K562 (cell line): Measurements from ENCODE around the gene LAMTOR1. TPM values are rescaled to one million over a fixed set of nuclear protein-coding genes. Genes with fewer than 3 reads are reported as not detected.
A peak's percentile ranks its signal among the peaks of the same experiment; 100 is the strongest.

ENCODE experiments used
- ETV1 ChIP-seq: fragments of 450-650 bp; conservative IDR thresholded peaks from 2 replicates; pipeline ENCODE4 v1.6.1; 2016; ENCODE audit warnings: missing genetic modification characterization, control low read depth, low read depth, missing compliant biosample characterization
- FOXJ2 ChIP-seq: fragments of 200-800 bp; sonication (Bioruptor generic); IDR thresholded peaks from 2 replicates; pipeline ENCODE4 v1.6.1; 2016; ENCODE audit warnings: missing genetic modification characterization, missing compliant biosample characterization
- GABPB2 ChIP-seq: fragments of 250-450 bp; sonication (Bioruptor Pico); conservative IDR thresholded peaks from 2 replicates; pipeline ENCODE4 v1.5.1; 2021; ENCODE audit warnings: mild to moderate bottlenecking
- HSF4 ChIP-seq: fragments of 250-450 bp; sonication (Bioruptor Pico); IDR thresholded peaks from 2 replicates; pipeline ENCODE4 v2.1.2; 2022; ENCODE audit warnings: mild to moderate bottlenecking, moderate library complexity, borderline replicate concordance
- LEF1 ChIP-seq: fragments of 450-650 bp; IDR thresholded peaks from 2 replicates; pipeline ENCODE4 v1.6.1; 2016; ENCODE audit warnings: mild to moderate bottlenecking
- MBD2 ChIP-seq: sonication (generic); IDR thresholded peaks from 2 replicates; pipeline ENCODE4 v1.6.1; 2016; ENCODE audit warnings: low read depth, borderline replicate concordance
- MEF2A ChIP-seq: IDR thresholded peaks from 2 replicates; pipeline ENCODE4 v1.6.1; 2011; ENCODE audit warnings: low read depth, mild to moderate bottlenecking, low read length, moderate library complexity; ENCODE audit not compliant: control insufficient read depth
- MYC ChIP-seq, 2 experiments: fragments of 250-450 bp in 1 of 2; sonication (Bioruptor Pico) in 1 of 2; IDR thresholded peaks; 2 replicates each; pipeline versions ENCODE4 v1.5.1 to v1.6.1; 2012 to 2021; ENCODE audit warnings: low read depth in 2 of 2, borderline replicate concordance in 1 of 2, improper control_type of control experiment in 1 of 2, low read length in 1 of 2, mild to moderate bottlenecking in 1 of 2, moderate library complexity in 1 of 2
- NFIX ChIP-seq: fragments of 250-450 bp; sonication (Bioruptor Pico); IDR thresholded peaks from 2 replicates; pipeline ENCODE4 v1.4.0; 2020; ENCODE audit warnings: low read depth, mild to moderate bottlenecking, moderate library complexity
- RBM15 ChIP-seq: fragments of 200-400 bp; formaldehyde crosslinking; IDR thresholded peaks from 2 replicates; pipeline ENCODE4 v1.6.1; 2018; ENCODE audit warnings: mild to moderate bottlenecking, low read length, moderate library complexity; ENCODE audit not compliant: insufficient read depth
- RFX7 ChIP-seq: fragments of 250-450 bp; sonication (Bioruptor Pico); IDR thresholded peaks from 2 replicates; pipeline ENCODE4 v1.5.1; 2021; ENCODE audit warnings: mild to moderate bottlenecking
- ZNF140 ChIP-seq: fragments of 250-450 bp; sonication (Bioruptor Pico); IDR thresholded peaks from 2 replicates; pipeline ENCODE4 v1.8.0; 2021; ENCODE audit warnings: moderate library complexity, mild to moderate bottlenecking, inconsistent platforms
- ZNF212 ChIP-seq: fragments of 450-650 bp; formaldehyde crosslinking; IDR thresholded peaks from 2 replicates; pipeline ENCODE4 v1.4.0; 2020; ENCODE audit warnings: mild to moderate bottlenecking
- ZNF239 ChIP-seq: fragments of 250-450 bp; sonication (Bioruptor Pico); IDR thresholded peaks from 2 replicates; pipeline ENCODE4 v1.4.0; 2020; ENCODE audit warnings: mild to moderate bottlenecking
- polyA plus RNA-seq, 8 experiments: library from polyadenylated mRNA; depleted of rRNA in 4 of 8; stranded (reverse) in 5 of 8; unstranded in 3 of 8; fragments of >200 nt; fragmentation: Nextera tagmentation in 2 of 8; fragmentation: Illumina TruSeq in 1 of 8; extraction: Ambion mirVana in 2 of 8; extraction: Trizol in 1 of 8; gene quantifications; 2 replicates each; pipeline versions ENCODE4 v1.2.1 to v1.2.3, GENCODE V29; 2011 to 2014; ENCODE audit warnings: inconsistent platforms in 1 of 8, missing spikeins in 1 of 8
- total RNA-seq, 7 experiments: library from RNA; depleted of rRNA in 6 of 7; stranded (reverse); fragments of >200 nt in 6 of 7; fragmentation: Illumina TruSeq in 2 of 7; extraction: Trizol in 2 of 7; gene quantifications; 2 replicates each; pipeline versions ENCODE4 v1.2.1 to v1.2.3, GENCODE V29; 2011 to 2021; ENCODE audit warnings: low replicate concordance in 1 of 7
- TF ChIP-seq, protein P1 (sequence below), 2 experiments: fragments of 450-650 bp; formaldehyde crosslinking in 1 of 2; IDR thresholded peaks; 2 replicates each; pipeline versions ENCODE4 v1.4.0 to v1.6.1; 2014 to 2020; ENCODE audit warnings: mild to moderate bottlenecking in 2 of 2, borderline replicate concordance in 1 of 2, low read depth in 1 of 2
- TF ChIP-seq, protein P2 (sequence below), 3 experiments: fragments of 200-800 bp in 1 of 3; fragments of 250-450 bp in 1 of 3; fragments of 450-650 bp in 1 of 3; sonication (Bioruptor Pico) in 1 of 3; sonication (Bioruptor generic) in 1 of 3; formaldehyde crosslinking in 1 of 3; IDR thresholded peaks; 2 replicates each; pipeline versions ENCODE4 v1.6.1 to v1.8.0; 2016 to 2022; ENCODE audit warnings: mild to moderate bottlenecking in 2 of 3, missing genetic modification characterization in 2 of 3, missing compliant biosample characterization in 1 of 3, moderate library complexity in 1 of 3

The LAMTOR1 gene
- total and polyA plus RNA-seq, 9 of the 15 experiments (the other 6 are each of a cell fraction or from before 2014, with no cell fraction given), result 62.6 to 104 (median 85.3) TPM

DNA sequence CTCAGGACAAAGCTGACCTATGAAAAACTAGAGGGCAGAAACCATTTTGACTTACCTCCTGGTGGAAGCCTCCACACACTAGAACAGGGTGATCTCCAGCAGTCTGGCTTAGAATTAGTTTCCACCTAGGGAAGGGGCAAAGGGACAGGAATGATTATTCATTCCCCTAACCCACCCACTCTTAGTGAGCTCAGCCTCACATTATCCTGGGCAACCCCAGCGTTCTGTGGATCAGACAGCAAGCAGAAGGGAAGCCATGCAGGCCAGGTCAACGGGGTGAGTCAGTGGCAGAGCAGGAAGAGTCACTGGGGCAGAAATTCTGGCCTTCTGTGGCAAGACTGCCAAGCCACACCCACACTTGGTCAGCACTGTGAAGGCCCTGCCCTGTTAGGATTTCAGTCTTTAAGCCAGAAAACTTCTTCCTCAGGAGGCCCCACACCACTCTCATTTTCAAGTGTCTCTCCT, 33.3 kb downstream of the LAMTOR1 start (continued):
- TF ChIP-seq, protein P1, sequence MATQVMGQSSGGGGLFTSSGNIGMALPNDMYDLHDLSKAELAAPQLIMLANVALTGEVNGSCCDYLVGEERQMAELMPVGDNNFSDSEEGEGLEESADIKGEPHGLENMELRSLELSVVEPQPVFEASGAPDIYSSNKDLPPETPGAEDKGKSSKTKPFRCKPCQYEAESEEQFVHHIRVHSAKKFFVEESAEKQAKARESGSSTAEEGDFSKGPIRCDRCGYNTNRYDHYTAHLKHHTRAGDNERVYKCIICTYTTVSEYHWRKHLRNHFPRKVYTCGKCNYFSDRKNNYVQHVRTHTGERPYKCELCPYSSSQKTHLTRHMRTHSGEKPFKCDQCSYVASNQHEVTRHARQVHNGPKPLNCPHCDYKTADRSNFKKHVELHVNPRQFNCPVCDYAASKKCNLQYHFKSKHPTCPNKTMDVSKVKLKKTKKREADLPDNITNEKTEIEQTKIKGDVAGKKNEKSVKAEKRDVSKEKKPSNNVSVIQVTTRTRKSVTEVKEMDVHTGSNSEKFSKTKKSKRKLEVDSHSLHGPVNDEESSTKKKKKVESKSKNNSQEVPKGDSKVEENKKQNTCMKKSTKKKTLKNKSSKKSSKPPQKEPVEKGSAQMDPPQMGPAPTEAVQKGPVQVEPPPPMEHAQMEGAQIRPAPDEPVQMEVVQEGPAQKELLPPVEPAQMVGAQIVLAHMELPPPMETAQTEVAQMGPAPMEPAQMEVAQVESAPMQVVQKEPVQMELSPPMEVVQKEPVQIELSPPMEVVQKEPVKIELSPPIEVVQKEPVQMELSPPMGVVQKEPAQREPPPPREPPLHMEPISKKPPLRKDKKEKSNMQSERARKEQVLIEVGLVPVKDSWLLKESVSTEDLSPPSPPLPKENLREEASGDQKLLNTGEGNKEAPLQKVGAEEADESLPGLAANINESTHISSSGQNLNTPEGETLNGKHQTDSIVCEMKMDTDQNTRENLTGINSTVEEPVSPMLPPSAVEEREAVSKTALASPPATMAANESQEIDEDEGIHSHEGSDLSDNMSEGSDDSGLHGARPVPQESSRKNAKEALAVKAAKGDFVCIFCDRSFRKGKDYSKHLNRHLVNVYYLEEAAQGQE (IDR thresholded peaks at IDR 0.05; ENCODE audit: borderline replicate concordance), result no peak
- TF ChIP-seq, protein P1 (CRISPR knock-in tag; IDR thresholded peaks at IDR 0.05; ENCODE audit: low read depth), result no peak
- TF ChIP-seq HSF4 (CRISPR knock-in tag) (no peak), MYC (IDR thresholded peaks at IDR 0.05; ENCODE audit: low read depth, low read length) (no peak), MYC (CRISPR knock-in tag; IDR thresholded peaks at IDR 0.05; ENCODE audit: borderline replicate concordance, low read depth) (no peak), RFX7 (CRISPR knock-in tag) (no peak), ETV1 (tag) (no peak), FOXJ2 (tag) (0 out of 2 replicates have a peak, but pooled peaks have one; percentile 15), MEF2A (no peak), LEF1 (no peak), GABPB2 (CRISPR knock-in tag) (no peak), ZNF140 (CRISPR knock-in tag) (no peak), RBM15 (no peak), MBD2 (no peak), ZNF212 (no peak), ZNF239 (CRISPR knock-in tag) (0 out of 2 replicates have a peak, but pooled peaks have one; percentile 9), NFIX (no peak)
- TF ChIP-seq, protein P2, sequence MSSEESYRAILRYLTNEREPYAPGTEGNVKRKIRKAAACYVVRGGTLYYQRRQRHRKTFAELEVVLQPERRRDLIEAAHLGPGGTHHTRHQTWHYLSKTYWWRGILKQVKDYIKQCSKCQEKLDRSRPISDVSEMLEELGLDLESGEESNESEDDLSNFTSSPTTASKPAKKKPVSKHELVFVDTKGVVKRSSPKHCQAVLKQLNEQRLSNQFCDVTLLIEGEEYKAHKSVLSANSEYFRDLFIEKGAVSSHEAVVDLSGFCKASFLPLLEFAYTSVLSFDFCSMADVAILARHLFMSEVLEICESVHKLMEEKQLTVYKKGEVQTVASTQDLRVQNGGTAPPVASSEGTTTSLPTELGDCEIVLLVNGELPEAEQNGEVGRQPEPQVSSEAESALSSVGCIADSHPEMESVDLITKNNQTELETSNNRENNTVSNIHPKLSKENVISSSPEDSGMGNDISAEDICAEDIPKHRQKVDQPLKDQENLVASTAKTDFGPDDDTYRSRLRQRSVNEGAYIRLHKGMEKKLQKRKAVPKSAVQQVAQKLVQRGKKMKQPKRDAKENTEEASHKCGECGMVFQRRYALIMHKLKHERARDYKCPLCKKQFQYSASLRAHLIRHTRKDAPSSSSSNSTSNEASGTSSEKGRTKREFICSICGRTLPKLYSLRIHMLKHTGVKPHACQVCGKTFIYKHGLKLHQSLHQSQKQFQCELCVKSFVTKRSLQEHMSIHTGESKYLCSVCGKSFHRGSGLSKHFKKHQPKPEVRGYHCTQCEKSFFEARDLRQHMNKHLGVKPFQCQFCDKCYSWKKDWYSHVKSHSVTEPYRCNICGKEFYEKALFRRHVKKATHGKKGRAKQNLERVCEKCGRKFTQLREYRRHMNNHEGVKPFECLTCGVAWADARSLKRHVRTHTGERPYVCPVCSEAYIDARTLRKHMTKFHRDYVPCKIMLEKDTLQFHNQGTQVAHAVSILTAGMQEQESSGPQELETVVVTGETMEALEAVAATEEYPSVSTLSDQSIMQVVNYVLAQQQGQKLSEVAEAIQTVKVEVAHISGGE (CRISPR knock-in tag; IDR thresholded peaks at IDR 0.05), result peak in 1 of 3 experiments; percentile 56; a peak in 2 of 6 replicates
